DMS153 (cell line): ENCODE measurements around the gene HYAL1.

Experiments used
- DNase-seq: peaks from one replicate; lab custom pipeline; 2025; lab: John Stamatoyannopoulos, UW

Gene HYAL1

DNA sequence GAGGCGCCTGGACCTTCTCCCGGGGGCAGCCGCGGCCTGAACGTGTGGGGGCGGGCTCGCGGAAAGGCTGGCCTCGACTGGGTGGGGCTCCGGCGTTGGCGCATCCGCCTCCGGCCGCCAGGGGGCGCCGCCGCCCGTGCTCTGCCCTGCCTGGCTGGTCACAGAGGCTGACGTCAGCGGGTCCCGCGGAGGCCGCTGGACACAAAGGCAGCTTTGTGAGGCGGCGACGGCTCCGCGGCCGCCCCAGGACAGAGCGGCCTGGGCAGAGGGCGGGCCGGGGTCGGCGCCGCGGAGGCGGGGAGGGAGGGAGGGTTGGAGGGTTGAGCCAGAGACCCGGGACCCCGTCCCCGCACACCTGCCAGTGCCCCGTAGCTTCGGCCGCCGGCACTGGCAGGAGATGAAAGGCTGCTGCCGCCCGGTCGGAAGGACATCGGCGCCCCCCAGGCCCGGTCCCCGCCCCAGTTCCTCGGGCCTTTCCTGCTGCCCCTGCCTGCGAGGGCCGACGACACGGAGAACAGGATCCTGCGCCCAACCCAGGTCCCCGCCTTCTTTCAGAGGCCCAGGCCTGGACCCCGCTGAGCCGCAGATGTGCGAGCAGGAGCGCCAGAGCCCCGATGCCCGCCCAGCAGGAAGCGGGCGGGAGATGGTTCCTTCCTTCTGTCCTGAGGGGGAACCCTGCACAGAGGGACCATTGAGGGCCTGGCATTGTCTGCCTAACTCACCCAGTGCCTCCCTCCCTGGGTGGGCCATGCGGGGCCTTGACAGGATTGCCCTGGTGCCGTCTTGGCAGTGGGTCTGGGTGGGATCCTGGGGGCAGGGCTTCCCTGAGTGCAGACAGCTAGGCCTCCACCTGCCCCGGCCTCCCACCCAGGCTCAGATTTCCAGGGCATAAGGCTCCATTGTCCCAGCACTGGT lies 43.1 kb downstream of the HYAL1 start:
- DNase-seq = peak; percentile 39

DNA sequence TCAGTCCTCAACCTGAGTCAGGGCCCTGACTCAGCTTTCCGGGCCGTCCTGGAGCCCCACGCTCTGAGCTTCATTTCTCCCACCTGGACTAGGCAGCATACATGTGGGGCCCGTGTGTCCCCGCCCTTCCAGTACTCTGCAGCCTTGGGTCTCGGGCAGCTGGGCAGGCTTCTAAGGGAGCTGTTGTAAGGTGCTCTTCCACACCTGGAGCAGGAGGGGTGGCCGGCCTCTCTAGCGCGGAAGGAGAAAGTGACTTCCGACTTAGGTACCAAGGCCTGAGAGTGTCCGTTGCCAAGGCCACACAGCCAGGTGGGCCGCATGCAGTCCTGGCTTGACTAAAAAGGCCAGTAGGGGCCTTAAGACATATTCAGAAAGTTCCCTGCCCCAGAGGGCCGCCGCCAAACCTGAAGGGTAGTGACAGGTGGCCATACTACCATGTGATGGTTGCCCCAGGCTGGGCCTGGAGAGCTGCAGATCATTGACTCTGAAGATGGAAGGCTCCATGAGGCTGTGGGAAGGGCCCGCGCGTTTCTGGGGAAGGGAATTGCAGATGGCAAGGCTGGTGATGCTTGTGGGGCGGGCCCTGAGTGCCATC lies 43.8 kb downstream of the HYAL1 start:
- no peak for DNase-seq

DNA sequence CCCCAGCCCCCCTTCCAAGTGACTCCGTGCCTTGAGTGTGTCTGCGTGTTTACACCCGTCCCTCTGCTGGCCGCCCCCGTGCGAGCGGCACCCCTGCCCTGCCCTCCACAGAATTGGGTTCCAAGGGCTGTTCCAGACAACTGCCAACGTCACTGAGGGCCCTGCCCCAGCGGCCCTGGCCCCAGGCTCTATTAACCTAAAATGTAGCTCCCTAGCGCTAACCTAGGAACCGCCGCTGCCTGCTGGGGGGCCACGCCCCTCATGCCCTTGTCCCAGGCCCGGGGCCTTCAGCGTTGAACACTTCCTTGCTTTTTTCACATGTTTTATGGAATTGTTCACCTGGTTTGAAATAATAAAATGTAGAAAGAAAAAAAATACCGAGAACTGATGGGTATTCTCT lies 44.4 kb downstream of the HYAL1 start:
- no peak for DNase-seq

DNA sequence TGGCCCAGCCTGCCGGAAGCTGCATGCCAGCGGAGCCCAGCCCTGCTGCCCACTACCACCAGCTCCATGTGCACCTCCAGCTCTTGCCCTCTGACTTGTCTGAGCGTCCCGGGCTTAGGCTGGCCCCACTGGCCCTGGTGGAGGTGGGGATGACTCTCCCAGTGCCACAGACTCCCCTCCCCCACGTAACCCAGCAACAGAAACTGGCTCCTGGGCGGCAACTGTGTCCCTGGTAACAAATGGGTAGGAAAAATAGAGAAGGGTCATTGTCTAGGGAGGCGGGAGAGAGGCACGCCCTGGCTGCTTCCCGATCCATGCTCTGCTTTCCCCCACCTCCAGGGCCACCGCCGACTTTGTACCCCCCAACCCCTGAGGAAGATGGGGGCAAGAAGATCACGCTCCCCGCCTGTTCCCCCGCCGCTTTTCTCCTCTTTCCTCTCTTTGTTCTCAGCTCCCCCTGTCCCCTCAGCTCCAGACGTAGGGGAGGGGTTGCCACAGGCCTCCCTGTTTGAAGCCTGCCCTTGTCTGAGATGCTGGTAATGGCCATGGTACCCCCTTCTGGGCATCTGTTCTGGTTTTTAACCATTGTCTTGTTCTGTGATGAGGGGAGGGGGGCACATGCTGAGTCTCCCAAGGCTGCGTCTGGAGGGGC lies 45.2 kb downstream of the HYAL1 start:
- no peak for DNase-seq

DNA sequence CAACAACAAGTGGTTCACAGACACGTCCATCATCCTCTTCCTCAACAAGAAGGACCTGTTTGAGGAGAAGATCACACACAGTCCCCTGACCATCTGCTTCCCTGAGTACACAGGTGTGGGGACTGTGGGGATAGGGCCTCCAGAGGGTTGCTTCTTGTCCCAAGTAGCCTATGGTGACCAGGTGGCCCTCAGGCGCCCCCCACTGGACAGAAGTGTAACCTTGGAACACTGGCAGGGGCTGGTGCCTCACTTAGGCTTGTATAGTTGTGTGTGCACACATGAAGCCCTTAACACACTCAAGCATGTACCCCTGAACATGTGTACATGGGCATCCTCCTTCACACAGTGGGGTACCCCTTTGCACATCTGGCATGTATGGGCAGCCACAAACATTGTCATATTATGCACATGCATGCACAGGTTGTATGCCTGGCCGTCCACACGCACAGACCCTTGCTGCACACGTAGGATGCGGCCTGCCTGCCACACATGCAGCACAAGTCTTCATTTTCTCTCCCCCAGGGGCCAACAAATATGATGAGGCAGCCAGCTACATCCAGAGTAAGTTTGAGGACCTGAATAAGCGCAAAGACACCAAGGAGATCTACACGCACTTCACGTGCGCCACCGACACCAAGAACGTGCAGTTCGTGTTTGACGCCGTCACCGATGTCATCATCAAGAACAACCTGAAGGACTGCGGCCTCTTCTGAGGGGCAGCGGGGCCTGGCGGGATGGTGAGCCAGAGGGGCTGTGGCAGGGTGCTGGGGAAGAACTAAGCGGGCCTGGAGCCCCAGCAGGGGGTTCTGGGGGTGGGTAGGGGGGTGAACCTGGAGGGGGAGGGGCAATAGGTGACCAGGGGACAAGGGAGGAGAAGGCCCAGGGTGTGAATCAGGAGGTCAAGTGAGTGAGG lies 46.1 kb downstream of the HYAL1 start:
- DNase-seq = no peak

DNA sequence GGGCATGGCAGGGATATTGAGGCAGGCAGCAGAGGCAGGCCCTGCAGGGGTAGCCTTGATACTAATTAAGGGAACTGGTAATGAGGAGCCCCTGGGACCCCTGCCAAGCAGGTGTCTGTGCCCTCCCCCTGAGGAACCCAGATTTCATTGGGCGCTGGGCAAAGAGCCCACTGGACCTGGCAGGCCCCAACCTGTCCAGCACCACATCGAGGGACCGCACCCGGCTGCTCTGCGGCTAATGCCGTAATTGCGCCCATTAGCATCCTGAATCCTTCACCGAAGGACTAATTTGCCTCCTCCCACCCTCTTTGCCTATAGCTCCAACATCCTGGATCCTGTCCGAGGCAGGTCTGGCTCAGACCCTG lies 48.1 kb downstream of the HYAL1 start:
- DNase-seq = no peak

DNA sequence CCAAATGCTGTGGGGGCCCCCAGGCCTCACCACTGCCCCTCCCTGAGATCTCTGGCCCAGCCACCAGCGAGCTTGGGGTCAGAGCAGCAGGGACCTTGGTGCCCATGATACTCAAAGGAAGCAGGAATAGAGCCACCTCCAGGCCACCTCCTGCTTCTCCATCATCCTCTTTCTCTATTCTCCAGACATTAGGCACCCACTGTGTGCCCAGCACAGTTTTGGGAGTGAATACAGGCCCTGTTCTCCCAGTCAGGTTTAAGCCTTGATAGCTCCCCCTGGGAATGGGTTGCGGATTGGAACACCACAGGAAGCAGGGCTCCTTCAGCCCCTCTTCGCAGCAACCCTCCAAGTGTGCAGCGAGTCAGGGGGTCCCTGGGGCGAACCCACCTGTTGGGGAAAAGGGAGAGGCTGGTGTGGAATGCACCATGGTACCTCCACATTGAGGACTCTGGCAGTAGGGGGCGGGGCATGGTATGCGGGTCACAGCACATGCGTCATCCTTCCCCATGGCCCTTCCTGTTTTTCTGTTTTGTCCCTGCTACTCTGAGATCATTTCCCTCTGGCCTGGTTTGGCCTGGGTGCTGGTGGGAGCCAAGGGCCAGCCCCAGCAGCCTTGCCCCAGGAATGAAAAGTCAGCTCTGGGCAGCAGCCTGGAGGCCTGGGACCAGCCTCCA lies 48.7 kb downstream of the HYAL1 start:
- no peak for DNase-seq

DNA sequence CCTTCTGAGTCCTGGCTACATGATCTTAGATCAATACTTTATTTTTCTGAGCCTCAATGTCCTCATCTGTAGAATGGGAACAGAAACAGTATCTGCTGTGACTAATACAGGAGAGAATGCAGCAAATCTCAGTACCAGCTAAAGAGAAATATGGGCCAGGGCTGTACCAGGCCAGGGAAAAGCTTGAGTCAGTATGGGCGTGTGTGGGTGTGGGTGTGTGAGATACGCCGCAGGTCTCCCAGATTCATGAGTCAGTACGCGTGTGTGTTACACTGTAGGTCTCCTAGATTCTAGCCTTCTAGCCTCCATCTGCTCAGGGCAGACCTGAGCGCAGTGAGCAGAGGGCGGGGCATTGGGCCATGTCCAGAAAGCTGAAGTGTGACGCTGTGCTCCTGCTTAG lies 52.2 kb downstream of the HYAL1 start:
- DNase-seq = no peak

DNA sequence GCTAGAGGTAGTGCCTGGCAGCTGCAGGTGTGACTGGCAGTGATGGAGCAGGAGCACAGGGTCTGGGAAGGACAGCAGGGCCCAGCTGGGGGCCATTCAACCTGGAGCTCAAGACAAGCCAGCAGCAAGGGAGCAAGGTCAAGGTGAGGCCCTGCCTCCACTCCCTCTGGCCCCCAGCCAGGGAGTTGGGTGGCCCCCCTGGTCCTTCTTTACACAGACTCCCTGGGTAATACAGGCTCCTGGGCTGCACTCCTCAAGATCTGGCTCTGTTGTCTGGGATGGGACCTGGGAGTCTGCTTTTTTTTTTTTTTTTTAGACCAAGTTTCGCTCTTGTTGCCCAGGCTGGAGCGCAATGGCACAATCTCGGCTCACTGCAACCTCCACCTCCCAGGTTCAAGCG lies 52.9 kb downstream of the HYAL1 start:
- no peak for DNase-seq
